ENCODE data around the gene CNTNAP4.

Gene CNTNAP4

GRCh38 chr16:76502063-76502462, 224.9 kb downstream of the CNTNAP4 start:
- DNase-seq (ENCODE audit: low read depth in 2 of 2): no peak
- no peak for TF ChIP-seq CTCF (IDR thresholded peaks at IDR 0.05; ENCODE audit: low read depth, low read length)
- H3K4me3 ChIP-seq (replicated peaks in 1 of 2; ENCODE audit: low read depth in 2 of 2, low read length in 2 of 2): no peak overlapping the region

GRCh38 chr16:76502555-76502954, 225.4 kb downstream of the CNTNAP4 start:
- TF ChIP-seq CTCF (IDR thresholded peaks at IDR 0.05; ENCODE audit: low read depth, low read length): no peak
- no peak for DNase-seq (ENCODE audit: low read depth in 2 of 2)
- no peak overlapping the region for H3K4me3 ChIP-seq (replicated peaks in 1 of 2; ENCODE audit: low read depth in 2 of 2, low read length in 2 of 2)

GRCh38 chr16:76503091-76503490, 225.9 kb downstream of the CNTNAP4 start:
- no peak overlapping the region for H3K4me3 ChIP-seq (replicated peaks in 1 of 2; ENCODE audit: low read depth in 2 of 2, low read length in 2 of 2)
- no peak for TF ChIP-seq CTCF (IDR thresholded peaks at IDR 0.05; ENCODE audit: low read depth, low read length)
- DNase-seq (ENCODE audit: low read depth in 2 of 2): no peak

GRCh38 chr16:76511203-76511602, 234.0 kb downstream of the CNTNAP4 start:
- no peak for TF ChIP-seq CTCF (IDR thresholded peaks at IDR 0.05; ENCODE audit: low read depth, low read length)
- DNase-seq (ENCODE audit: low read depth in 2 of 2): no peak
- no peak overlapping the region for H3K4me3 ChIP-seq (replicated peaks in 1 of 2; ENCODE audit: low read depth in 2 of 2, low read length in 2 of 2)

GRCh38 chr16:76518781-76519180, 241.6 kb downstream of the CNTNAP4 start:
- no peak overlapping the region for H3K4me3 ChIP-seq (replicated peaks in 1 of 2; ENCODE audit: low read depth in 2 of 2, low read length in 2 of 2)
- no peak for DNase-seq (ENCODE audit: low read depth in 2 of 2)
- no peak for TF ChIP-seq CTCF (IDR thresholded peaks at IDR 0.05; ENCODE audit: low read depth, low read length)

- TF ChIP-seq CTCF (IDR thresholded peaks at IDR 0.05; ENCODE audit: low read depth, low read length): no peak
- DNase-seq (ENCODE audit: low read depth in 2 of 2): no peak
- no peak overlapping the region for H3K4me3 ChIP-seq (replicated peaks in 1 of 2; ENCODE audit: low read depth in 2 of 2, low read length in 2 of 2)
These were observed 247.2 kb downstream of the CNTNAP4 start for GRCh38 chr16:76524356-76524755.

GRCh38 chr16:76524769-76525168, 247.6 kb downstream of the CNTNAP4 start:
- no peak for TF ChIP-seq CTCF (IDR thresholded peaks at IDR 0.05; ENCODE audit: low read depth, low read length)
- no peak for DNase-seq (ENCODE audit: low read depth in 2 of 2)
- H3K4me3 ChIP-seq (replicated peaks in 1 of 2; ENCODE audit: low read depth in 2 of 2, low read length in 2 of 2): no peak overlapping the region
